NCI-H82 (cell line): ENCODE data around the gene PEPD.
"Not testable (repeated sequence)": the region's sequence is repeated elsewhere in the genome, so short reads cannot be mapped to it uniquely, and the experiment has no call there.

Experiments used
- DNase-seq: peaks from one replicate; lab custom pipeline; 2025; lab: John Stamatoyannopoulos, UW

The PEPD gene

DNA sequence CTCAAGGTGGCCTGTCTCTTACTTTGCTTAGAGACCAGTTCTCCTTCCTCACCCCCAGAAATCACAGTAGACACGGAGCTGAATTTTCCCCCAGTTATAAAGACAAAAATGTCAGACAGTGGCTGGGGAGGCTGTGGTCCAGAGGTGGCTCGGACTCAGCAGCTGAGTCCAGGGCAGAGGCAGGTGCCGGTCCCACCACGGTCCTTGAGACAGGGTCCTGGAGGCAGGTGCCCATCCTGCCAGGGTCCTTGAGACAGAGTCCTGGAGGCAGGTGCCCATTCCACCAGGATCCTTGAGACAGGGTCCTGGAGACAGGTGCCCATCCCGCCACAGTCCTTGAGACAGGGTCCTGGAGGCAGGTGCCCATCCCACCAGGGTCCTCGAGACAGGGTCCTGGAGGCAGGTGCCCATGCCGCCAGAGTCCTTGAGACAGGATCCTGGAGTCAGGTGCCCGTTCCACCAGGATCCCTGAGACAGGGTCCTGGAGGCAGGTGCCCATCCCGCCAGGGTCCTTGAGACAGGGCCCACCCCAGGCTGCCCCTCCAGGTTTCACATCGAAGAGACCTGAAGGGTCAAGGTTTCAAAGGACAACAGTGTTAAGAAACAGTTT lies 23.1 kb downstream of the PEPD start:
- DNase-seq = no peak

GRCh38 chr19:33497778-33498175 lies 23.8 kb downstream of the PEPD start:
- no peak for DNase-seq

DNA sequence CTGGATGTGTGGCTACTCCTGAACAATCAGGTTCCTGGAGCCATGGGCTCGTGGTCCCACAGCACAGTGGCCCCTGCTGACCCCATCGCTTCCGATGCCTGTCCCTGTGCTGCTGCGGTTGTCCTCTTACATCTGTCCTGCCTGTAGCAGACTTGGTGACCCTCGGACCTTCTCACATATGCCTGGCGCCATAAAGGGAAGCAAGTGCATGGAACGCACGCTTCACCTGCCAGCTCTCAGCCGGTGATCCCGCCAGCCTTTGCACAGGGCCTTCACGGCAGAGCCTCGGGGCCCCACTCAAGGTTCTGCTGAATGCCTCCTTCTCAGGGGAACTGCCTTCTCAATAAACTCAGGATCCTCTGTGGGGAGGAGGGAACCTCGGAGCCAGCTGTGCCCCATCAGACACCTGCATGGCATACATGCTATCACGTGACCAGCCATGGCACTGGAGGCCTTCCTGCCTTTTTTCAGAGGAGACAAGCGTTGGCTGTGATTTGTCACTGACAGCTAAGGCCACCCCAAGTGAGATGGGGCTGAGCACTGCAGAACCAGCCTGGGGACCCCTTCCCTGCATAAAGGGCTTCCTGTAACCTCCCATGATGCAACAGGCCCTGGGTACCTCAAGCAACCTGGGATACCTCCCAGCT lies 24.3 kb downstream of the PEPD start:
- no peak for DNase-seq

- DNase-seq = no peak
Measured at GRCh38 chr19:33496038-33496895, 25.3 kb downstream of the PEPD start.

GRCh38 chr19:33493401-33494275 lies 28.0 kb downstream of the PEPD start:
- no peak for DNase-seq

- DNase-seq = no peak
Measured at GRCh38 chr19:33492951-33493350, 28.6 kb downstream of the PEPD start.

- DNase-seq = no peak
Measured at GRCh38 chr19:33492090-33492489, 29.5 kb downstream of the PEPD start.

DNA sequence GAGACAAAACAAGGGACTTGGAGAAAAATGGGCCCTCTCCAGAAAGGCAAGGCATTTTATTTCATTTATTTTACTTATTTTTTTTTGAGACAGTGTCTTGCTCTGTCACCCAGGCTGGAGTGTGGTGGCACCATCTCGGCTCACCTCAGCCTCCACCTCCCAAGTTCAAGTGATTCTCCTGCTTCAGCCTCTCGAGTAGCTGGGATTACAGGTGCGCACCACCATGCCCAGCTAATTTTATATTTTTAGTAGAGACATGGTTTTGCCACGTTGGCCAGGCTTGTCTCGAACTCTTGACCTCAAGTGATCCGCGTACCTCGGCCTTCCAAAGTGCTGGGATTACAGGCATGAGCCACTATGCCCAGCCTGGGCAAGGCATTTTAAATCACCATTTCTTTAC lies 31.0 kb downstream of the PEPD start:
- not testable (repeated sequence) for DNase-seq

GRCh38 chr19:33490041-33490451 lies 31.5 kb downstream of the PEPD start:
- DNase-seq = no peak

DNA sequence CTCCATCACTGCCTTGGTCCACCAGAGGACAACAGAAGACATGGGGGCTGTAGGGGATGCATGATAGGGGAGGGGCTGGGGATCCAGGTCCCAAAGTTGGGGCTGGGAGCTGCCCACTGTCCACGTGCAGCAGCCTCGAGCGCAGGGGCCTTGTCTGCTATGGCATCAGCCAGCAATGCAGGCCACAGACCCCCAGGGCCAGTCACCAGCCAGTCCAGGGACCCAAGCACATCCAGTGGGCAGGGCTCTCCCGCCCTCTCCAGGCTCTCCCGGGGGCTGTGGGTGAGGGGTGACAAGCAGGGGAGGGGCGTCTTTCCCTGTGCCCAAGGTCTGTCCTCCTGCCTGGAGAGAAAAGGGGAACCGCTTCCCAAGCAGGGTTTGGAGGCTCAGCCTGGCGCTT lies 32.8 kb downstream of the PEPD start:
- no peak for DNase-seq

DNA sequence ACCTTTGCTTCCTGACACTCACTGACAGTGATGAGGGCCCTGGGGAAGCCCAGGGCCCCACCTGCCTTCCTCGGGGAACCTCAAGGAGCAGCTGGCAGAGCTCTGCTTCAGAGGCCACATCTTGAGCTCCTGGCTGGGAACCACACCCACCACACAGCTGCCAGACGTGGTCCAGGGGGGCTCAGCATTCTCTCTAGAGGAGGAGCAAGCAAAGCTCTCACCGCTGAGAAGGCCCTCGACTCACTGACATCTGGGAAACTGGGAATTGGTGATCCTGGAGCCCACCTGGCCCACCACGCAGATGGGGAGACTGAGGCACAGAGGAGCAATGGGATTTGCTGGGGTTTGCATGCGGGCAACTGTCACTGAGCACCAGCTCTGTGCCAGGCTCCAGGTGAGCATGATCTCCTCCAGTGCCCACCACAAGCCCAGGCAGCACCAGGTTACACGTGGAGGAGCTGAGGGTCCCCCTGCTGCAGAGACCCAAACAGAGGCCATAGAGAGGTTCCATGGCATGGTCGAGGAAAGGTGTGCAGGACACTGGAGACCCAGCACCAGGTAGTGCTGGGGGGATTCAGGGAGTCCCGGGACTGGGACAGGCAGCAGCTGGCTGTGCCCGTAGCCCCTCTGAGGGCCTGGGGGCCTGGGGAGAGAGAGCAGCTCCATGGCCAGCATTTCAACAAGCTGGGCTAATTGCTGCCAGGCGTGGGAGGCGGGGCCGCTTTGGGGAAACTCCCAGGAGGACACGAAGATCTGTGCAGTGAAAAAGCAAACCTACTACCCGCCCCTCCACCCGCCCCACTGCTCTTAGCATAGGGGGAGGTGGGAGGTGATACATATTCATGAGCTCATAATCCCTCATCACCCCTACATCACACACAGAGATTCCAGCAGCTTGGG lies 33.4 kb downstream of the PEPD start:
- no peak for DNase-seq

DNA sequence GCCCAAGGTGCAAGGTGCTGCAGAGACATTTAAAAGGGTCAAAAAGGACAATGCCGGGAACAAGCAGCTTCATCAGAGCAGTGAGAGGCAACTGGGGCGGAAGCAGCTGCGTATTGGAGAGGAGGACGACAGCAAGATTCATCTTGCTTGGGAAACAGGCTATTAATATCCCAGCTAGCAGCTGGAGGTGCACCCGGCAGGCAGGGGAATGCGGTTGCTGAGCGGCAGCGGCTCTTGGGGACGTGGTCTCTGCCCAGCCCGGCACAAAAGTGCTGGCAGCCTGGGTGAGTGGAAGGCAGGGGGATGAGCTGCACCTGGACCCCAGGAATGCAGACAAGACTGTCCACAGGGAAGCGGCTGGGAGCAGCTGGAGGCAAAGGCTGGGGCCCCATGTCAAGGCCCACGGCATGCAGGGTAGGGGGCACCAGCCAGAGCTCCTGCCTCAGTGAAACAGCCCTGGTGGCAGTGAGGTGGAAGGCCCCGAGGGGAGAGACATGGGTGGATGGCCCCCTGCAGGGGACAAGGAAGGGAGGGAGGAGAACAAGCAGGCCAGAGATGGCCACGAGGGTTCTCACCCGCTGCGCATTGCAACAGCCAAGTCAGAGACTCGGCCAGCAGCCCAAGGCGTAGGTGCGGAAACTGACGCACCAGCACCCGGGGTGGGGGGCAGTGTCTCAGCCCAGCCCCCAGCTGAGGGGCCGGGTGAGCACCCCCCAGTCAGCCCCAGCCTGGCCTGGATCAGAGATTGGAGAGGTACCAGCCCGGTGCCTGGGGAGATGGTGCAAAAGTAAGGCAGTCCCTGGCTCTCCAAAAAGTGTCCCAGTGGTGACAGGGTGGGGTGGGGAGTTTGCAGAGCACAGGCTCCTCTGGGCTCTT lies 34.4 kb downstream of the PEPD start:
- DNase-seq = no peak

GRCh38 chr19:33486407-33486806 lies 35.2 kb downstream of the PEPD start:
- no peak for DNase-seq

- DNase-seq = no peak
Measured at GRCh38 chr19:33484226-33484774, 37.3 kb downstream of the PEPD start.

- no peak for DNase-seq
Measured at GRCh38 chr19:33482476-33482875, 39.1 kb downstream of the PEPD start.

DNA sequence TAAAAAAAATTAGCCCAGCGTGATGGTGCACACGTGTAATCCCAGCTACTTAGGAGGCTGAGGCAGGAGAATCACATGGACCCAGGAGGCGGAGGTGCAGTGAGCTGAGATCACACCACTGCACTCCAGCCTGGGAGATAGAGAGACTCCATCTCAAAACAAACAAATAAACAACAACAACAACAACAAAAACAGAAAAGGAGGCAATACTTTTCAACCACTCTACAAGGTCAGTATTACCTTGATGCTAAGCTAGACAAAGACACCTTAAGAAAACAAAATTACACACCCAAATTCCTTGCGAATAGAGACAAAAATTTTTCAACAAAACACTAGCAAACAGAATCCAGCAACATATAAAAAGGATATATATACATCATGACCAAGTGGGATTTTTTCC lies 39.7 kb downstream of the PEPD start:
- no peak for DNase-seq

DNA sequence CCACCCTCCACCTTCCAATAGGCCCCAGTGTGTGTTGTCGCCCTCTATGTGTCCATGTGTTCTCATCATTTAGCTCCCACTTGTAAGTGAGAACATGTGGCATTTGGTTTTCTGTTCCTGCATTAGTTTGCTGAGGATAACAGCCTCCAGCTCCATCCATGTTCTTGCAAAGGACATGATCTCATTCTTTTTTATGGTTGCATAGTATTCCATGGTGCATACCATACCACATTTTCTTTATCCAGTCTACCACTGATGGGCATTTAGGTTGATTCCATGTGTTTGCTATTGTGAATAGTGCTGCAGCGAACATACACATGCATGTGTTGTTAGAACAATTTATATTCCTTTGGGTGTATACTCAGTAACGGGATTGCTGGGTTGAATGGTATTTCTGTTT lies 42.0 kb downstream of the PEPD start:
- DNase-seq = not testable (repeated sequence)

- no peak for DNase-seq
Measured at GRCh38 chr19:33477781-33478180, 43.8 kb downstream of the PEPD start.

DNA sequence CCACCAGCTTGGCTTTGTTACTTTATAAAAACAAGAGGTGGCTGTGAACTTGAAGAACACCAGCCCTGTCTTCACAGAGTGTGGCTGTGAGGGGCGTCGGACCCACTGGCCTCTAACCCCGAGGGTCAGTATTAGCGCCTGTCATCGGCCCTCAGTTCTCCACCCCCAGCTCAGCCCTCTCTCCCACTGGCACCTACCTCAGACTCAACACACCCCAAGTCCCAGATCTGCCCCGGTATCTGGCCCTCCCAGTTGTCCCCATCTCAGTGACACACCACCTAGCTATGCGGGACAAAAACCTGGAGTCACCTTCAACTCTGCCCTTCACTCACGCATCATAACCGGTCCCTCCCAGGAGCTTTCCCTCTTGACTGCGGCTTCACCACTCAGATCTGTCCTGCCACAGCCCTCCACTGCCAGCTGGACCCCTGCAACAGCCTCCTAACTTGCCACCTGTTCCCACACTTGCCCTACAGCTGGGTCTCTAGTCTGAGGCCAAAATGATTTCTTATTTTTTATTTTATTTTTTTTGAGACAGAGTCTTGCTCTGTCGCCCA lies 45.4 kb downstream of the PEPD start:
- no peak for DNase-seq
